IMR-90 (cell line): ENCODE measurements around the gene KCTD3. TPM values are rescaled to one million over a fixed set of nuclear protein-coding genes. Genes with fewer than 3 reads are reported as not detected.

Experiments
- ATAC-seq: fragments of 200-7000 bp; cut with Tn5 transposase; 2 replicates; pipeline ENCODE4 v1.9.1; 2020; ENCODE audit warnings: low read depth, mild to moderate bottlenecking, moderate library complexity
- BruUV-seq: library from RNA; stranded (reverse); fragments of 400-500 nt; replicated peaks from 2 replicates; lab custom pipeline; 2021; lab: Mats Ljungman, UMichigan
- CTCF ChIA-PET: fragments of 300-600 bp; formaldehyde crosslinking; extraction: SDS; loops from one replicate; lab custom pipeline; 2021; ENCODE audit warnings: antibody characterized with exemption; lab: Yijun Ruan, JAX
- POLR2A ChIA-PET: fragments of 300-600 bp; sonication (Branson Sonifier 250); formaldehyde crosslinking; loops from one replicate; lab custom pipeline; 2022; ENCODE audit warnings: antibody characterized with exemption; ENCODE audit not compliant: unreplicated experiment; lab: Charles Lee
- DNase-seq: peaks from one replicate; pipeline ENCODE4 v3.0.0; 2013
- H2AFZ ChIP-seq: replicated peaks from 2 replicates; pipeline ENCODE3; 2013; ENCODE audit warnings: low read length, mild to moderate bottlenecking; ENCODE audit not compliant: poor library complexity
- H2AK5ac ChIP-seq: 2 replicates; pipeline ENCODE4 v1.6.1; 2013; ENCODE audit warnings: low read depth, low read length, inconsistent platforms
- H2AK9ac ChIP-seq: replicated peaks from 2 replicates; pipeline ENCODE3; 2013; ENCODE audit warnings: mild to moderate bottlenecking, low read depth, low read length, moderate library complexity; ENCODE audit not compliant: poor library complexity
- H2BK120ac ChIP-seq: 2 replicates; pipeline ENCODE4 v1.6.1; 2013; ENCODE audit warnings: low read depth, low read length, inconsistent platforms
- H2BK15ac ChIP-seq: 3 replicates; pipeline ENCODE4 v1.6.1; 2013; ENCODE audit warnings: low read depth, low read length, inconsistent platforms
- H2BK20ac ChIP-seq: 2 replicates; pipeline ENCODE4 v1.6.1; 2013; ENCODE audit warnings: low read depth, mild to moderate bottlenecking, inconsistent platforms, low read length, moderate library complexity
- H2BK5ac ChIP-seq: 2 replicates; pipeline ENCODE4 v1.6.1; 2013; ENCODE audit warnings: mild to moderate bottlenecking, low read depth, low read length, inconsistent platforms; ENCODE audit not compliant: poor library complexity, severe bottlenecking
- H3K14ac ChIP-seq: replicated peaks from 2 replicates; pipeline ENCODE4 v1.6.1; 2013; ENCODE audit warnings: low read depth, low read length, inconsistent platforms
- H3K18ac ChIP-seq: 2 replicates; pipeline ENCODE4 v1.6.1; 2013; ENCODE audit warnings: low read depth, low read length, control low read depth
- H3K23ac ChIP-seq: 2 replicates; pipeline ENCODE4 v1.6.1; 2013; ENCODE audit warnings: low read depth, low read length, inconsistent platforms
- H3K27ac ChIP-seq: 2 replicates; pipeline ENCODE4 v1.5.1; 2013; ENCODE audit warnings: mild to moderate bottlenecking, control low read depth, low read length; ENCODE audit not compliant: insufficient read depth
- H3K27me3 ChIP-seq: 2 replicates; pipeline ENCODE4 v1.6.1; 2013; ENCODE audit warnings: low read length; ENCODE audit not compliant: control insufficient read depth, insufficient read depth
- H3K36me3 ChIP-seq: 2 replicates; pipeline ENCODE4 v1.6.1; 2013; ENCODE audit warnings: low read length, mixed read lengths; ENCODE audit not compliant: control insufficient read depth, insufficient read depth
- H3K4ac ChIP-seq: 2 replicates; pipeline ENCODE4 v1.6.1; 2013; ENCODE audit warnings: low read depth, low read length, inconsistent platforms
- H3K4me1 ChIP-seq: 2 replicates; pipeline ENCODE4 v1.6.1; 2013; ENCODE audit warnings: low read length, mixed read lengths; ENCODE audit not compliant: control insufficient read depth, insufficient read depth
- H3K4me2 ChIP-seq: 2 replicates; pipeline ENCODE4 v1.6.1; 2013; ENCODE audit warnings: low read depth, mild to moderate bottlenecking, control low read depth, low read length, moderate library complexity
- H3K4me3 ChIP-seq: 2 replicates; pipeline ENCODE4 v1.5.1; 2013; ENCODE audit warnings: low read depth, mild to moderate bottlenecking, control low read depth, low read length, moderate library complexity; ENCODE audit not compliant: insufficient read depth
- H3K56ac ChIP-seq: 2 replicates; pipeline ENCODE4 v1.6.1; 2013; ENCODE audit warnings: low read length, inconsistent platforms; ENCODE audit not compliant: insufficient read depth; ENCODE audit errors: extremely low read depth
- H3K79me1 ChIP-seq, 2 experiments: 2 replicates each; pipeline ENCODE4 v1.6.1; 2013; ENCODE audit warnings: low read length in 2 of 2, inconsistent platforms in 1 of 2, low read depth in 1 of 2
- H3K9ac ChIP-seq: 2 replicates; pipeline ENCODE4 v1.6.1; 2013; ENCODE audit warnings: low read depth, low read length, control low read depth
- H3K9me1 ChIP-seq: 2 replicates; pipeline ENCODE4 v1.6.1; 2013; ENCODE audit warnings: low read length, inconsistent platforms; ENCODE audit not compliant: insufficient read depth
- H3K9me3 ChIP-seq: 2 replicates; pipeline ENCODE4 v1.6.1; 2013; ENCODE audit warnings: low read length; ENCODE audit not compliant: control insufficient read depth, insufficient read depth
- H4K20me1 ChIP-seq: 2 replicates; pipeline ENCODE4 v1.6.1; 2013; ENCODE audit warnings: low read length, inconsistent platforms; ENCODE audit not compliant: insufficient read depth
- H4K5ac ChIP-seq: 2 replicates; pipeline ENCODE4 v1.6.1; 2013; ENCODE audit warnings: mild to moderate bottlenecking, low read depth, low read length, control low read depth
- H4K8ac ChIP-seq, 2 experiments: 2 replicates each; pipeline ENCODE4 v1.6.1; 2013; ENCODE audit warnings: low read depth in 2 of 2, low read length in 2 of 2, control low read depth in 1 of 2, inconsistent platforms in 1 of 2
- H4K91ac ChIP-seq: 2 replicates; pipeline ENCODE4 v1.6.1; 2013; ENCODE audit warnings: low read depth, low read length, inconsistent platforms; ENCODE audit not compliant: insufficient read depth
- BHLHE40 ChIP-seq: fragments of 150-350 bp; IDR thresholded peaks from 2 replicates; pipeline ENCODE4 v1.6.1; 2016; ENCODE audit warnings: mild to moderate bottlenecking, low read depth, low read length
- CEBPB ChIP-seq: IDR thresholded peaks from 2 replicates; pipeline ENCODE4 v1.6.1; 2012; ENCODE audit warnings: low read depth, low read length, improper control_type of control experiment
- CHD1 ChIP-seq: IDR thresholded peaks from 2 replicates; pipeline ENCODE4 v1.6.1; 2012; ENCODE audit warnings: low read depth, low read length, improper control_type of control experiment
- FOS ChIP-seq: fragments of 150-350 bp; IDR thresholded peaks from 2 replicates; pipeline ENCODE4 v1.6.1; 2016; ENCODE audit warnings: low read depth, low read length
- MAFK ChIP-seq: IDR thresholded peaks from 2 replicates; pipeline ENCODE4 v1.6.1; 2012; ENCODE audit warnings: low read depth, low read length, improper control_type of control experiment
- MAZ ChIP-seq: IDR thresholded peaks from 2 replicates; pipeline ENCODE4 v1.6.1; 2012; ENCODE audit warnings: low read depth, mild to moderate bottlenecking, low read length, improper control_type of control experiment, moderate library complexity, borderline replicate concordance
- MXI1 ChIP-seq: IDR thresholded peaks from 2 replicates; pipeline ENCODE4 v1.6.1; 2012; ENCODE audit warnings: low read depth, mild to moderate bottlenecking, low read length, moderate library complexity, borderline replicate concordance
- NFE2L2 ChIP-seq: fragments of 150-350 bp; IDR thresholded peaks from 2 replicates; pipeline ENCODE4 v1.6.1; 2016; ENCODE audit warnings: low read depth, mild to moderate bottlenecking, low read length
- POLR2A ChIP-seq: IDR thresholded peaks from 2 replicates; pipeline ENCODE4 v1.6.1; 2012; ENCODE audit warnings: mild to moderate bottlenecking, low read depth, low read length
- RAD21 ChIP-seq: IDR thresholded peaks from 2 replicates; pipeline ENCODE4 v1.6.1; 2012; ENCODE audit warnings: low read length, improper control_type of control experiment
- RCOR1 ChIP-seq: IDR thresholded peaks from 2 replicates; pipeline ENCODE4 v1.6.1; 2012; ENCODE audit warnings: mild to moderate bottlenecking, low read length, improper control_type of control experiment; ENCODE audit not compliant: insufficient replicate concordance
- RFX5 ChIP-seq: IDR thresholded peaks from 2 replicates; pipeline ENCODE4 v1.8.0; 2012; ENCODE audit warnings: low read depth, mild to moderate bottlenecking, low read length, moderate library complexity
- SMC3 ChIP-seq: fragments of 150-350 bp; IDR thresholded peaks from 2 replicates; pipeline ENCODE4 v1.6.1; 2016; ENCODE audit warnings: low read depth, mild to moderate bottlenecking, antibody characterized with exemption, low read length, moderate library complexity
- WGBS, 2 experiments: methylation state at CpG; one replicate each; pipeline versions ENCODE4 v1.1.5 to v1.1.7; 2013; ENCODE audit warnings: missing lambda C conversion rate in 2 of 2; ENCODE audit not compliant: insufficient read length in 1 of 2; ENCODE audit errors: extremely low coverage in 2 of 2; 5-methylcytosine and 5-hydroxymethylcytosine counted together
- dilution Hi-C: fragments of 300-500 bp; cut with HindIII; formaldehyde crosslinking; loops from one replicate; pipeline ENCODE4 v1.14.3; 2018; ENCODE audit warnings: low sequenced_read_pairs; ENCODE audit not compliant: unreplicated experiment
- in situ Hi-C: fragments of 300-500 bp; cut with MboI; formaldehyde crosslinking; loops from 3 replicates; pipeline ENCODE4 v1.14.3; 2019; ENCODE audit warnings: low sequenced_read_pairs, inconsistent platforms, mixed read lengths
- intact Hi-C: fragments of 100-400 bp; cut with micrococcal nuclease; formaldehyde crosslinking; loops from 2 replicates; pipeline ENCODE4 v1.10.0; 2022
- polyA plus RNA-seq, 3 experiments: library from polyadenylated mRNA; depleted of rRNA; stranded (reverse); fragments of >200 nt; gene quantifications; 2 replicates each; pipeline ENCODE4 v1.2.3, GENCODE V29; 2012; ENCODE audit warnings: low replicate concordance in 1 of 3
- total RNA-seq: library from RNA; depleted of rRNA; stranded (reverse); fragments of >200 nt; gene quantifications from 2 replicates; pipeline ENCODE4 v1.2.3, GENCODE V29; 2012
- TF ChIP-seq, protein P1 (sequence below): fragments of 150-350 bp; IDR thresholded peaks from 2 replicates; pipeline ENCODE4 v1.6.1; 2017; ENCODE audit warnings: mild to moderate bottlenecking, antibody characterized with exemption, low read length, low read depth
- TF ChIP-seq, protein P2 (sequence below): conservative IDR thresholded peaks from 2 replicates; pipeline ENCODE4 v1.5.1; 2012; ENCODE audit warnings: mild to moderate bottlenecking, low read depth, low read length, improper control_type of control experiment
- TF ChIP-seq, protein P3 (sequence below): fragments of 150-350 bp; IDR thresholded peaks from 2 replicates; pipeline ENCODE4 v1.6.1; 2016; ENCODE audit warnings: low read depth, mild to moderate bottlenecking, low read length, moderate library complexity, borderline replicate concordance

The KCTD3 gene
- total and polyA plus RNA-seq, 2 of the 4 experiments (the other 2 are of a cell fraction), result 43.6 to 49.5 TPM

DNA sequence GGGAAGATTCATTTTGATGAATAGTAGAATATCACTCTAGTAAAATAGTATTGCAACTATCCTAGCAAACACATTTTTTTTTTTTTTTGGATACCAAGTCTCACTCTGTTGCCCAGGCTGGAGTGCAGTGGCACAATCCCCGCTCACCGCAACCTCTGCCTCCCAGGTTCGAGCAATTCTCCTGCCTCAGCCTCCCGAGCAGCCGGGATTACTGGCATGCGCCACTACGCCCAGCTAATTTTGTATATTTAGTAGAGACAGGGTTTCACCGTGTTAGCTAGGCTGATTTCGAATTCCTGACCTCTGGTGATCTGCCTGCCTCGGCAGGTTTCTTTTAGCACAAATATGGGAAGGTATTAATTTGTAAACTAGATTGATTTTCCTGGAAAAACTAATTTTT, 33.8 kb downstream of the KCTD3 start:
- Histone ChIP-seq H3K9me1 (peaks cover 2% of the 10 kb centered on the region), H3K18ac (no peak overlapping the region), H3K4me3 (no peak overlapping the region), H4K8ac (no peak overlapping the region), H3K79me1 (peaks cover 8 to 16% of the 10 kb centered on the region in 2 experiments), H2AK5ac (no peak overlapping the region), H4K20me1 (peaks cover 3% of the 10 kb centered on the region; the same call in 1 of the 2 replicates), H2BK20ac (no peak overlapping the region), H2AFZ (no peak overlapping the region), H3K27ac (no peak overlapping the region; the same call in 1 of the 2 replicates), H3K36me3 (peaks cover 5% of the 10 kb centered on the region), H3K9ac (no peak overlapping the region), H2BK15ac (no peak overlapping the region), H4K5ac (no peak overlapping the region), H3K14ac (no peak overlapping the region), H3K4me1 (peaks cover 19% of the 10 kb centered on the region), H2AK9ac (no peak overlapping the region), H3K23ac (no peak overlapping the region), H3K4me2 (no peak overlapping the region), H2BK5ac (no peak overlapping the region), H3K56ac (no peak overlapping the region), H2BK120ac (no peak overlapping the region), H3K4ac (no peak overlapping the region), H4K91ac (no peak overlapping the region), H3K27me3 (no peaks in the 10 kb centered on the region), H3K9me3 (no peaks in the 10 kb centered on the region)
- WGBS, 2 experiments, result no CpG with 5 or more reads among the region's 10 CpGs
- ChIA-PET CTCF (no interaction called here), POLR2A (no interaction called here)
- BruUV-seq, result no TSS peak
- dilution Hi-C loops, result no loop called here
- no peak for TF ChIP-seq BHLHE40
- TF ChIP-seq FOS, result no peak
- TF ChIP-seq, protein P1, sequence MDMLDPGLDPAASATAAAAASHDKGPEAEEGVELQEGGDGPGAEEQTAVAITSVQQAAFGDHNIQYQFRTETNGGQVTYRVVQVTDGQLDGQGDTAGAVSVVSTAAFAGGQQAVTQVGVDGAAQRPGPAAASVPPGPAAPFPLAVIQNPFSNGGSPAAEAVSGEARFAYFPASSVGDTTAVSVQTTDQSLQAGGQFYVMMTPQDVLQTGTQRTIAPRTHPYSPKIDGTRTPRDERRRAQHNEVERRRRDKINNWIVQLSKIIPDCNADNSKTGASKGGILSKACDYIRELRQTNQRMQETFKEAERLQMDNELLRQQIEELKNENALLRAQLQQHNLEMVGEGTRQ, result no peak
- TF ChIP-seq, protein P2, sequence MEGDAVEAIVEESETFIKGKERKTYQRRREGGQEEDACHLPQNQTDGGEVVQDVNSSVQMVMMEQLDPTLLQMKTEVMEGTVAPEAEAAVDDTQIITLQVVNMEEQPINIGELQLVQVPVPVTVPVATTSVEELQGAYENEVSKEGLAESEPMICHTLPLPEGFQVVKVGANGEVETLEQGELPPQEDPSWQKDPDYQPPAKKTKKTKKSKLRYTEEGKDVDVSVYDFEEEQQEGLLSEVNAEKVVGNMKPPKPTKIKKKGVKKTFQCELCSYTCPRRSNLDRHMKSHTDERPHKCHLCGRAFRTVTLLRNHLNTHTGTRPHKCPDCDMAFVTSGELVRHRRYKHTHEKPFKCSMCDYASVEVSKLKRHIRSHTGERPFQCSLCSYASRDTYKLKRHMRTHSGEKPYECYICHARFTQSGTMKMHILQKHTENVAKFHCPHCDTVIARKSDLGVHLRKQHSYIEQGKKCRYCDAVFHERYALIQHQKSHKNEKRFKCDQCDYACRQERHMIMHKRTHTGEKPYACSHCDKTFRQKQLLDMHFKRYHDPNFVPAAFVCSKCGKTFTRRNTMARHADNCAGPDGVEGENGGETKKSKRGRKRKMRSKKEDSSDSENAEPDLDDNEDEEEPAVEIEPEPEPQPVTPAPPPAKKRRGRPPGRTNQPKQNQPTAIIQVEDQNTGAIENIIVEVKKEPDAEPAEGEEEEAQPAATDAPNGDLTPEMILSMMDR, result no peak
- TF ChIP-seq, protein P3, sequence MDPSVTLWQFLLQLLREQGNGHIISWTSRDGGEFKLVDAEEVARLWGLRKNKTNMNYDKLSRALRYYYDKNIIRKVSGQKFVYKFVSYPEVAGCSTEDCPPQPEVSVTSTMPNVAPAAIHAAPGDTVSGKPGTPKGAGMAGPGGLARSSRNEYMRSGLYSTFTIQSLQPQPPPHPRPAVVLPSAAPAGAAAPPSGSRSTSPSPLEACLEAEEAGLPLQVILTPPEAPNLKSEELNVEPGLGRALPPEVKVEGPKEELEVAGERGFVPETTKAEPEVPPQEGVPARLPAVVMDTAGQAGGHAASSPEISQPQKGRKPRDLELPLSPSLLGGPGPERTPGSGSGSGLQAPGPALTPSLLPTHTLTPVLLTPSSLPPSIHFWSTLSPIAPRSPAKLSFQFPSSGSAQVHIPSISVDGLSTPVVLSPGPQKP, result no peak
- no peak for TF ChIP-seq CEBPB
- no peak for TF ChIP-seq RCOR1
- TF ChIP-seq RFX5, result no peak
- TF ChIP-seq SMC3, result no peak
- TF ChIP-seq NFE2L2, result no peak
- no peak for TF ChIP-seq MAFK
- TF ChIP-seq MXI1, result no peak
- TF ChIP-seq RAD21, result no peak
- no peak for TF ChIP-seq MAZ
- TF ChIP-seq CHD1, result no peak
- TF ChIP-seq POLR2A, result no peak
- DNase-seq (no peak), ATAC-seq (no peak)
- in situ Hi-C loops, result no loop called here
- intact Hi-C loops, result no loop called here
